GM20000 (cell line): ENCODE measurements around the gene RALBP1.

Experiments
- DNase-seq: peaks from one replicate; pipeline ENCODE4 v3.0.0; 2012; ENCODE audit warnings: low spot score
- TF ChIP-seq, protein P1 (sequence below): IDR thresholded peaks from 2 replicates; pipeline ENCODE4 v1.5.1; 2012; ENCODE audit warnings: mild to moderate bottlenecking, control low read depth; ENCODE audit errors: extremely low read depth, missing control alignments

RALBP1 gene

DNA sequence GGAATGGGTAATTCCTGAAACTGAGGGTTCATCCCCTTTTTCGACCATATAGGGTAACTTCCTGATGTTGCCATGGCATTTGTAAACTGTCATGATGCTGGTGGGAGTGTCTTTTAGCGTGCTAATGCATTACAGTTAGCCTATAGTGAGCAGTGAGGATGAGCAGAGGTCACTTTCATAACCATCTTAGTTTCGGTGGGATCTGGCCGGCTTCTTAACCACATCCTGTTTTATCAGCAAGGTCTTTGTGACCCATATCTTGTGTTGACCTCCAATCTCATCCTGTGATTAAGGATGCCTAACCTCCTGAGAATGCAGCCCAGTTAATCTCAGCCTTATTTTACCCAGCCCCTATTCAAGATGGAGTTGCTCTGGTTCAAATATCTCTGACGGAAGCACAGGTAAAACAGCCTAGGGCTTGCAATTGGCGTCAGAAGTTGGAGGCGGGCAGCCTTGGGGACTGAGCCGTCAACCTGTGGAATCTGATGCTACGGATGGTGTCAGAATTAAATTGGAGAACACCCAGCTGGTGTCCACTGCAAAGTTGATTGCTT is 19.5 kb downstream of the RALBP1 start:
- TF ChIP-seq, protein P1, sequence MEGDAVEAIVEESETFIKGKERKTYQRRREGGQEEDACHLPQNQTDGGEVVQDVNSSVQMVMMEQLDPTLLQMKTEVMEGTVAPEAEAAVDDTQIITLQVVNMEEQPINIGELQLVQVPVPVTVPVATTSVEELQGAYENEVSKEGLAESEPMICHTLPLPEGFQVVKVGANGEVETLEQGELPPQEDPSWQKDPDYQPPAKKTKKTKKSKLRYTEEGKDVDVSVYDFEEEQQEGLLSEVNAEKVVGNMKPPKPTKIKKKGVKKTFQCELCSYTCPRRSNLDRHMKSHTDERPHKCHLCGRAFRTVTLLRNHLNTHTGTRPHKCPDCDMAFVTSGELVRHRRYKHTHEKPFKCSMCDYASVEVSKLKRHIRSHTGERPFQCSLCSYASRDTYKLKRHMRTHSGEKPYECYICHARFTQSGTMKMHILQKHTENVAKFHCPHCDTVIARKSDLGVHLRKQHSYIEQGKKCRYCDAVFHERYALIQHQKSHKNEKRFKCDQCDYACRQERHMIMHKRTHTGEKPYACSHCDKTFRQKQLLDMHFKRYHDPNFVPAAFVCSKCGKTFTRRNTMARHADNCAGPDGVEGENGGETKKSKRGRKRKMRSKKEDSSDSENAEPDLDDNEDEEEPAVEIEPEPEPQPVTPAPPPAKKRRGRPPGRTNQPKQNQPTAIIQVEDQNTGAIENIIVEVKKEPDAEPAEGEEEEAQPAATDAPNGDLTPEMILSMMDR = no peak
- no peak for DNase-seq

DNA sequence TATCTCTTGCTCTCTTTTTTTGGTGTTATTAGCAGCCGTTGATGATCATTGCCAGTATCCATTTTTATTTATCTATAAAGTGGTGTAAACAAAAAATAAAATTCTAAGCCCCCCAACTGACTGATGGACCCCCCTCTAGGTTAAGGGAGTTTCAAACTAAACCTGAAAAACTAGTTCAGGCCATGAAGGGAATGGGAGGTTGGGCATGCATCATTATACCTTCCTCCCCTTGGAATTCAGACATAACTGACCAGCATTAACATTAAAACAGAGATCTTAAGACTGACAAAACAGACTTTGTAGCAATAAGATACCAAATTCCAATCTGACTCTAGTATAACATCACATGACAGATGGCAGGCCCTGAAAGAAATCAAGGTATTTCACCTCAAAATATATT is 20.2 kb downstream of the RALBP1 start:
- TF ChIP-seq, protein P1 = no peak
- no peak for DNase-seq

DNA sequence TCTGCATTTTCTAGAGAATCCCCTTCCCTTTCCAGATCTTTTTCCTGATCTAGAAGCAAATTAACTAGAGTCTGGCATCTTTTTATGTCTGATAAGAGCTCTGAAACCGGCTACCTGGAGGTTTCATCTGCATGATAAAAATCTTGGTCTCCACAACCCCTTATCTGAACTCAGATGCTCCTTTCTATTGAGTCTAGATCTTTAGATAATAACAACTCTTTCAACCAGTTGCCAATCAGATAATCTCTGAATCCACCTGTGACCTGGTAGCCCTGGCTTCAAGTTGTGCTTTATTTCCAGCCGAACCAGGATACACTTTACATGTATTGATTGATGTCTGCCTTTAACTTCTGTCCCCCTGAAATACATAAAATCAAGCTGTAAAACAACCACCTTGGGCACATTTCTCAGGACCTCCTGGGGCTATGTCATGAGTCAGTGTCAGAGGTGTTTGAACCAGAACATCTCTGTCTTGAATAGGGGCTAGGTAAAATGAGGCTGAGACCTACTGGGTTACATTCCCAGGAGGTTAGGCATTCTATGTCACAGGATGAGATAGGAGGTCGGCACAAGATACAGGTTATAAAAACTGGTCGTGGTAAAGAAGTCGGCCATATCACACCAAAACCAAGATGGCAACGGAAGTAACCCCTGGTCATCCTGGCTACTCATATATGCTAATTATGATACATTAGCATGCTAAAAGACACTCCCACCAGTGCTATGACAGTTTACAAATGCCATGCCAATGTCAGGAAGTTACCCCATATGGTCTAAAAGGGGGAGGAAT is 20.8 kb downstream of the RALBP1 start:
- TF ChIP-seq, protein P1 = no peak
- DNase-seq = no peak

DNA sequence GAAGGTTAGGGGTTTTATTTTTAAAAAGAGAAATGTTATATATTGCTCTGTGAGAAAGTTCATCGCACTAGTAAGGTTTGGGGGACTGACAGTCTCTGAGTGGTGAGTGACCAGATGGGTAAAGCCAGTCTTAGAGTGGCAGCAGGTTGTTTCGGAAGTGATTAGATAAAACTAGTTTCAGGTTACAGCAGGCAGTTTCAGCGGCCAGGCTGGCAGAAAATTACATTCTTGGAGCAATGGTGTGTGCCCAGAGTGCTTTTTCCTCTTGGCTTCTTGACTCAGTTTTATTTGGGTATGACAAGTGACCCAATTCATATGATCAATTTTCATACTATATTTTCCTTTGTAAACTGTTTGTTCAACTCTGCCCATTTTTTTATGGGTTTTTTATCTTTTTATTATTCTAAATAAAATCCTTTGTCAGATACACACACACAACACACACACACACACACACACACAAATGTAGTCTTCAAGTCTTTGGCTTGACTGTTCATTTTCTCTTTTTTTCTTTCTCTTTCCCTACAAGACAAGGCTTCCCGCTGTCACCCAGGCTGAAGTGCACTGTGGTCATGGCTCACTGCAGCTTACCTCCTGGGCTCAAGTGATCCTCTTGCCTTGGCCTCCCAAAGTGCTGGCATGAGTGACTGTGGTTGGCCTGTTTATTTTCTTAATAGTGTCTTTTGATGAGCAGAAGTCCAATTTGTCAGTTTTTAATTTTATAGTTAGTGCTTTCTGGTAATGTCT is 30.9 kb downstream of the RALBP1 start:
- no peak for DNase-seq
- TF ChIP-seq, protein P1 = no peak

- no peak for DNase-seq
- TF ChIP-seq, protein P1 = no peak
Measured at GRCh38 chr18:9507565-9508088, 32.3 kb downstream of the RALBP1 start.

DNA sequence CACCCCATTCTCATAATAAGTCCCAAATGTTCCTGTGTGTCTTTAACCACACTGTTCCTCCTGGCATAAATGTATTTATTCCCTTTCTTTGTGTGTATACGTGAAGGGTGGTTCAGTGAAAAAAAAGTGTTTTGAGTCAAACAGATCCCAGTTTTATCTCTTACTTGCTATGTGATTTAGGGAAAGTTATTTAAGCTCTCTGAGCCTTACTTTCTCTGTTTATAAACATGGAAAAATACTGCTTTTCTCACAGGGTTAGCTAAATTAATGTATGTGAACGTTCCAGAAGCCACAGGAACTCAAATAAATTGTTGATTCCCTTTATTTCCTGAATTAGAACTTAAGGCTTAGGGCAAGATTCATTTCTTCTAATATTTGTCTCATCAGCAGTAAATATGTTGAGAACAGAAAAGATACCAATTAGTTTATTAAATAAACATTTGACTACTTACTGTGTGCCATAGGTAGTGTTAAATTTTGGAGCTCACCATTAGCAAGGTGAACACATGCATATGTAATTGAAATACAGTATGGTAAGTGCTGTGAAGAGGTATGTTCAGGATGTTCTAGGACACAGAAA is 33.2 kb downstream of the RALBP1 start:
- no peak for DNase-seq
- TF ChIP-seq, protein P1 = no peak

- TF ChIP-seq, protein P1 = no peak
- no peak for DNase-seq
Measured at GRCh38 chr18:9513971-9514512, 38.7 kb downstream of the RALBP1 start.
